ENCODE results near the gene IQCF2.

- TF ChIP-seq POLR2A (IDR thresholded peaks at IDR 0.05): no peak
- TF ChIP-seq CTCF (IDR thresholded peaks at IDR 0.05): no peak
- TF ChIP-seq EP300 (IDR thresholded peaks at IDR 0.05): no peak
- TF ChIP-seq POLR2AphosphoS5 (IDR thresholded peaks at IDR 0.05): no peak
Observed at GRCh38 chr3:51860703-51861665, at the start of gene IQCF2.
